ENCODE data around the gene WFDC8. TPM values are rescaled to one million over a fixed set of nuclear protein-coding genes. Genes with fewer than 3 reads are reported as not detected.
A peak's percentile ranks its signal among the peaks of the same experiment; 100 is the strongest.
"Not testable (repeated sequence)": the region's sequence is repeated elsewhere in the genome, so short reads cannot be mapped to it uniquely, and the experiment has no call there.

WFDC8 gene
- total and polyA plus RNA-seq, 2 donors from 2014 or later, result not detected

GRCh38 chr20:45593498-45593897, 14.4 kb upstream of the WFDC8 start:
- H3K27ac ChIP-seq (ENCODE audit: low read depth in 2 of 2, low read length in 2 of 2), result no peak overlapping the region
- FAIRE-seq (no peak), DNase-seq (no peak)
- intact Hi-C loops (cut with DNase I), result no loop called here
- no peak for TF ChIP-seq CTCF (IDR thresholded peaks at IDR 0.05; ENCODE audit: borderline replicate concordance, extremely low read depth, insufficient read depth)
- H3K9me3 ChIP-seq (ENCODE audit: control insufficient read depth in 2 of 3, insufficient read depth in 1 of 3, low read length in 3 of 3), result no peaks in the 10 kb centered on the region
- H3K9ac ChIP-seq (ENCODE audit: low read length in 3 of 3), result no peak overlapping the region
- H3K27me3 ChIP-seq (ENCODE audit: control insufficient read depth, insufficient read depth, low read length), result no peaks in the 10 kb centered on the region
- H3K4me1 ChIP-seq (ENCODE audit: control insufficient read depth in 2 of 3, insufficient read depth in 2 of 3, low read depth in 1 of 3, low read length in 3 of 3), result no peaks in the 10 kb centered on the region
- no peaks in the 10 kb centered on the region for H3K36me3 ChIP-seq (ENCODE audit: control insufficient read depth in 2 of 3, insufficient read depth in 3 of 3, low read length in 3 of 3)
- H3K4me3 ChIP-seq (ENCODE audit: low read length in 3 of 3), result no peak overlapping the region

GRCh38 chr20:45592574-45593189, 13.6 kb upstream of the WFDC8 start:
- Histone ChIP-seq H3K36me3 (ENCODE audit: control insufficient read depth in 2 of 3, insufficient read depth in 3 of 3, low read length in 3 of 3) (no peaks in the 10 kb centered on the region), H3K9me3 (ENCODE audit: control insufficient read depth in 2 of 3, insufficient read depth in 1 of 3, low read length in 3 of 3) (no peaks in the 10 kb centered on the region), H3K27me3 (ENCODE audit: control insufficient read depth, insufficient read depth, low read length) (no peaks in the 10 kb centered on the region), H3K4me1 (ENCODE audit: control insufficient read depth in 2 of 3, insufficient read depth in 2 of 3, low read depth in 1 of 3, low read length in 3 of 3) (no peaks in the 10 kb centered on the region), H3K27ac (ENCODE audit: low read depth in 2 of 2, low read length in 2 of 2) (no peak overlapping the region), H3K9ac (ENCODE audit: low read length in 3 of 3) (no peak overlapping the region), H3K4me3 (ENCODE audit: low read length in 3 of 3) (no peak overlapping the region)
- TF ChIP-seq CTCF (IDR thresholded peaks at IDR 0.05; ENCODE audit: borderline replicate concordance, extremely low read depth, insufficient read depth), result peak; percentile 18
- intact Hi-C loops (cut with DNase I), result no loop called here
- DNase-seq (peak in 2 of 5 donors; percentile 35 to 49), FAIRE-seq (no peak)

GRCh38 chr20:45589725-45590124, 10.6 kb upstream of the WFDC8 start:
- TF ChIP-seq CTCF (IDR thresholded peaks at IDR 0.05; ENCODE audit: borderline replicate concordance, extremely low read depth, insufficient read depth), result no peak
- no peak for FAIRE-seq
- intact Hi-C loops (cut with DNase I), result no loop called here

GRCh38 chr20:45588800-45589199, 9.7 kb upstream of the WFDC8 start:
- intact Hi-C loops (cut with DNase I), result no loop called here
- H3K27ac ChIP-seq (ENCODE audit: low read depth in 2 of 2, low read length in 2 of 2), result no peak overlapping the region
- TF ChIP-seq CTCF (IDR thresholded peaks at IDR 0.05; ENCODE audit: borderline replicate concordance, extremely low read depth, insufficient read depth), result no peak

More at GRCh38 chr20:45589725-45590124, 10.6 kb upstream of the WFDC8 start:
- Histone ChIP-seq H3K9ac (ENCODE audit: low read length in 3 of 3) (no peak overlapping the region), H3K36me3 (ENCODE audit: control insufficient read depth in 2 of 3, insufficient read depth in 3 of 3, low read length in 3 of 3) (no peaks in the 10 kb centered on the region), H3K27me3 (ENCODE audit: control insufficient read depth, insufficient read depth, low read length) (no peaks in the 10 kb centered on the region), H3K27ac (ENCODE audit: low read depth in 2 of 2, low read length in 2 of 2) (no peak overlapping the region), H3K4me3 (ENCODE audit: low read length in 3 of 3) (no peak overlapping the region), H3K4me1 (ENCODE audit: control insufficient read depth in 2 of 3, insufficient read depth in 2 of 3, low read depth in 1 of 3, low read length in 3 of 3) (no peaks in the 10 kb centered on the region), H3K9me3 (ENCODE audit: control insufficient read depth in 2 of 3, insufficient read depth in 1 of 3, low read length in 3 of 3) (no peaks in the 10 kb centered on the region)
- no peak for DNase-seq

GRCh38 chr20:45585986-45586385, 6.9 kb upstream of the WFDC8 start:
- H3K4me1 ChIP-seq (ENCODE audit: control insufficient read depth in 2 of 3, insufficient read depth in 2 of 3, low read depth in 1 of 3, low read length in 3 of 3); DNase-seq; H3K4me3 ChIP-seq (ENCODE audit: low read length in 3 of 3); H3K36me3 ChIP-seq (ENCODE audit: control insufficient read depth in 2 of 3, insufficient read depth in 3 of 3, low read length in 3 of 3); FAIRE-seq; H3K9me3 ChIP-seq (ENCODE audit: control insufficient read depth in 2 of 3, insufficient read depth in 1 of 3, low read length in 3 of 3); H3K27ac ChIP-seq (ENCODE audit: low read depth in 2 of 2, low read length in 2 of 2); H3K27me3 ChIP-seq (ENCODE audit: control insufficient read depth, insufficient read depth, low read length); intact Hi-C loops (cut with DNase I); H3K9ac ChIP-seq (ENCODE audit: low read length in 3 of 3): not testable (repeated sequence)

More at GRCh38 chr20:45588800-45589199, 9.7 kb upstream of the WFDC8 start:
- no peaks in the 10 kb centered on the region for H3K4me1 ChIP-seq (ENCODE audit: control insufficient read depth in 2 of 3, insufficient read depth in 2 of 3, low read depth in 1 of 3, low read length in 3 of 3)
- H3K9me3 ChIP-seq (ENCODE audit: control insufficient read depth in 2 of 3, insufficient read depth in 1 of 3, low read length in 3 of 3), result no peaks in the 10 kb centered on the region
- H3K36me3 ChIP-seq (ENCODE audit: control insufficient read depth in 2 of 3, insufficient read depth in 3 of 3, low read length in 3 of 3), result no peaks in the 10 kb centered on the region
- no peak overlapping the region for H3K4me3 ChIP-seq (ENCODE audit: low read length in 3 of 3)
- DNase-seq (no peak), FAIRE-seq (no peak)
- no peaks in the 10 kb centered on the region for H3K27me3 ChIP-seq (ENCODE audit: control insufficient read depth, insufficient read depth, low read length)
- H3K9ac ChIP-seq (ENCODE audit: low read length in 3 of 3), result no peak overlapping the region

All from kidney (tissue), 14 donors.